ENCODE results near the gene ANGPT4. TPM values are rescaled to one million over a fixed set of nuclear protein-coding genes. Genes with fewer than 3 reads are reported as not detected.

The ANGPT4 gene
- total and polyA plus RNA-seq, 2 of the 13 experiments (the other 11 are each of a cell fraction or from before 2014, with no cell fraction given): not detected

DNA sequence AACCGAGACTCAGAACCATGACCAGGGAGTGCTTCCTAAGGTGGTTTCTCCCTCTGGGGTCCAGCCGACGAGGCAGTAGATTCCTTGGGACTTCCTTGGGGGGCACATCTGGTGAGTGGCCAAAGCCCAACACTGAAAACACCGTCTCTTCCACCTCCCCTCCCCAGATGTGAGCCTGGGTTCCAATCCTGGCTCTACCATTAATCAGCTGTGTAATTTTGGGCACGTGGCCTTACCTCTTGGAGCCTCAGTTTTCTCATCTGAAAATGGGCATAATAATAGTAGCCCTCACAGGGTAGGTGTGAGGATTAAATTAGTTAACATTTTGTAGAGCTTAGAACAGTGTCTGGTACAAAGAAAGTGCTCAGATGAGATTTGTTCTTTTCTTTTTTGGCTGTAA lies 77.1 kb downstream of the ANGPT4 start:
- DNase-seq (ENCODE audit: low spot score): no peak
- Histone ChIP-seq H3K4me1 (ENCODE audit: insufficient read depth, low read length) (peaks cover 22% of the 10 kb centered on the region), H3K36me3 (replicated peaks in 1 of 2; ENCODE audit: control insufficient read depth in 1 of 2, insufficient read depth in 2 of 2, low read length in 2 of 2) (no peaks in the 10 kb centered on the region), H4K20me1 (ENCODE audit: insufficient read depth, low read length) (no peaks in the 10 kb centered on the region), H3K9ac (ENCODE audit: insufficient read depth, low read depth, low read length) (no peak overlapping the region), H3K4me2 (ENCODE audit: low read depth, low read length) (no peak overlapping the region), H3K9me3 (ENCODE audit: low read length) (no peaks in the 10 kb centered on the region), H3K27me3 (ENCODE audit: control insufficient read depth in 1 of 2, insufficient read depth in 2 of 2, low read length in 2 of 2) (peaks cover 0 to 6% of the 10 kb centered on the region in 2 experiments; a peak in 3 of 5 replicates), H3K79me2 (ENCODE audit: insufficient read depth, low read length) (no peaks in the 10 kb centered on the region), H3K4me3 (replicated peaks in 1 of 3; ENCODE audit: insufficient read depth in 1 of 3, low read depth in 2 of 3, low read length in 3 of 3) (no peak overlapping the region), H2AFZ (ENCODE audit: low read length) (no peak overlapping the region), H3K27ac (ENCODE audit: extremely low read length, insufficient read depth, low read length) (no peak overlapping the region)
- peak; percentile 75 for TF ChIP-seq ZNF629 (CRISPR knock-in tag; conservative IDR thresholded peaks at IDR 0.05)
- no peak for TF ChIP-seq ZNF160 (CRISPR knock-in tag; IDR thresholded peaks at IDR 0.05)
- no peak for TF ChIP-seq BCL3 (CRISPR knock-in tag; IDR thresholded peaks at IDR 0.05)
- no peak for TF ChIP-seq SIX4 (CRISPR knock-in tag; IDR thresholded peaks at IDR 0.05)
- TF ChIP-seq, protein P1, sequence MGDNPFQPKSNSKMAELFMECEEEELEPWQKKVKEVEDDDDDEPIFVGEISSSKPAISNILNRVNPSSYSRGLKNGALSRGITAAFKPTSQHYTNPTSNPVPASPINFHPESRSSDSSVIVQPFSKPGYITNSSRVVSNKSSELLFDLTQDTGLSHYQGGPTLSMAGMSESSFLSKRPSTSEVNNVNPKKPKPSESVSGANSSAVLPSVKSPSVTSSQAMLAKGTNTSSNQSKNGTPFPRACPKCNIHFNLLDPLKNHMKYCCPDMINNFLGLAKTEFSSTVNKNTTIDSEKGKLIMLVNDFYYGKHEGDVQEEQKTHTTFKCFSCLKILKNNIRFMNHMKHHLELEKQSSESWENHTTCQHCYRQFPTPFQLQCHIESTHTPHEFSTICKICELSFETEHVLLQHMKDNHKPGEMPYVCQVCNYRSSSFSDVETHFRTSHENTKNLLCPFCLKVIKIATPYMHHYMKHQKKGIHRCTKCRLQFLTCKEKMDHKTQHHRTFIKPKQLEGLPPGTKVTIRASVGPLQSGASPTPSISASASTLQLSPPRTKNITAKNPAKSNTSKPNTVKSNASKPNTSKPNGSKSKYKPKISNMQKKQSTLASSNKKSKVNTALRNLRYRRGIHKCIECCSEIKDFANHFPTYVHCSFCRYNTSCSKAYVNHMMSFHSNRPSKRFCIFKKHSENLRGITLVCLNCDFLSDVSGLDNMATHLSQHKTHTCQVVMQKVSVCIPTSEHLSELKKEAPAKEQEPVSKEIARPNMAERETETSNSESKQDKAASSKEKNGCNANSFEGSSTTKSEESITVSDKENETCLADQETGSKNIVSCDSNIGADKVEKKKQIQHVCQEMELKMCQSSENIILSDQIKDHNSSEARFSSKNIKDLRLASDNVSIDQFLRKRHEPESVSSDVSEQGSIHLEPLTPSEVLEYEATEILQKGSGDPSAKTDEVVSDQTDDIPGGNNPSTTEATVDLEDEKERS (CRISPR knock-in tag; IDR thresholded peaks at IDR 0.05): no peak
- TF ChIP-seq ZBTB20 (CRISPR knock-in tag; IDR thresholded peaks at IDR 0.05; ENCODE audit: borderline replicate concordance, low read depth): no peak
- no peak for TF ChIP-seq ELF4 (CRISPR knock-in tag; IDR thresholded peaks at IDR 0.05; ENCODE audit: borderline replicate concordance)
- no peak for TF ChIP-seq HNRNPUL1 (IDR thresholded peaks at IDR 0.05; ENCODE audit: low read depth, low read length)
- in situ Hi-C loops (cut with HindIII; ENCODE audit: extremely low pct_ligation_motif_present, low pct_unique_long_range_greater_than_20kb): no loop called here
- BruUV-seq (replicated peaks): no TSS peak
- no peak for FAIRE-seq
- POLR2A ChIA-PET: no interaction called here
- intact Hi-C loops (cut with micrococcal nuclease; ENCODE audit: unreplicated experiment): no loop called here
- 45% methylated on average over 5 of the region's 5 CpGs for WGBS (ENCODE audit: low lambda C conversion rate)
- ATAC-seq: no peak
- CTCF ChIA-PET (ENCODE audit: low intra/inter-chr PET ratio, low total read pairs): no interaction called here
